HUES6 (cell line): Measurements from ENCODE around the gene MSANTD1.

Experiments
- H3K27ac ChIP-seq: 2 replicates; pipeline ENCODE4 v1.7.0; 2013; ENCODE audit warnings: low read depth, mild to moderate bottlenecking, low read length, inconsistent platforms
- H3K27me3 ChIP-seq: 2 replicates; pipeline ENCODE4 v1.6.1; 2013; ENCODE audit warnings: low read length; ENCODE audit not compliant: control insufficient read depth, insufficient read depth
- H3K36me3 ChIP-seq: 2 replicates; pipeline ENCODE4 v1.6.1; 2013; ENCODE audit warnings: low read length; ENCODE audit not compliant: control insufficient read depth, insufficient read depth
- H3K4me1 ChIP-seq: 2 replicates; pipeline ENCODE4 v1.6.1; 2013; ENCODE audit warnings: low read length; ENCODE audit not compliant: control insufficient read depth, insufficient read depth
- H3K4me3 ChIP-seq: 2 replicates; pipeline ENCODE4 v1.5.1; 2013; ENCODE audit warnings: low read depth, low read length
- H3K9ac ChIP-seq: one replicate; pipeline ENCODE4 v1.6.1; 2013; ENCODE audit warnings: mild to moderate bottlenecking, low read length
- H3K9me3 ChIP-seq: 2 replicates; pipeline ENCODE4 v1.6.1; 2013; ENCODE audit warnings: low read depth, low read length; ENCODE audit not compliant: control insufficient read depth, insufficient read depth

Gene MSANTD1

GRCh38 chr4:3235581-3235980, 13.4 kb upstream of the MSANTD1 start:
- Histone ChIP-seq H3K27me3 (peaks cover 4% of the 10 kb centered on the region; the same call in 1 of the 2 replicates), H3K4me1 (peaks cover 11% of the 10 kb centered on the region), H3K4me3 (no peak overlapping the region), H3K9ac (no peak overlapping the region), H3K9me3 (no peaks in the 10 kb centered on the region), H3K36me3 (peaks cover 87% of the 10 kb centered on the region), H3K27ac (no peak overlapping the region)

GRCh38 chr4:3236326-3236878, 12.6 kb upstream of the MSANTD1 start:
- Histone ChIP-seq H3K27ac (no peak overlapping the region), H3K27me3 (peaks cover 4% of the 10 kb centered on the region; the same call in 1 of the 2 replicates), H3K9ac (no peak overlapping the region), H3K36me3 (peaks cover 87% of the 10 kb centered on the region), H3K9me3 (no peaks in the 10 kb centered on the region), H3K4me1 (peaks cover 13% of the 10 kb centered on the region), H3K4me3 (no peak overlapping the region)

- peaks cover 4% of the 10 kb centered on the region; the same call in 1 of the 2 replicates for H3K27me3 ChIP-seq
- H3K36me3 ChIP-seq = peaks cover 87% of the 10 kb centered on the region
- no peak overlapping the region for H3K4me3 ChIP-seq
- H3K9me3 ChIP-seq = no peaks in the 10 kb centered on the region
- H3K9ac ChIP-seq = no peak overlapping the region
- H3K4me1 ChIP-seq = peaks cover 17% of the 10 kb centered on the region
- H3K27ac ChIP-seq = no peak overlapping the region
These were observed 11.7 kb upstream of the MSANTD1 start for GRCh38 chr4:3237266-3237665.

GRCh38 chr4:3237712-3238560, 11.0 kb upstream of the MSANTD1 start:
- H3K27me3 ChIP-seq = peaks cover 4% of the 10 kb centered on the region; the same call in 1 of the 2 replicates
- H3K27ac ChIP-seq = no peak overlapping the region
- H3K4me3 ChIP-seq = no peak overlapping the region
- H3K9me3 ChIP-seq = no peaks in the 10 kb centered on the region
- H3K9ac ChIP-seq = no peak overlapping the region
- H3K36me3 ChIP-seq = peaks cover 86% of the 10 kb centered on the region
- H3K4me1 ChIP-seq = peaks cover 17% of the 10 kb centered on the region

GRCh38 chr4:3238721-3239120, 10.2 kb upstream of the MSANTD1 start:
- H3K36me3 ChIP-seq = peaks cover 86% of the 10 kb centered on the region
- no peak overlapping the region for H3K4me3 ChIP-seq

GRCh38 chr4:3239303-3239702, 9.7 kb upstream of the MSANTD1 start:
- no peaks in the 10 kb centered on the region for H3K9me3 ChIP-seq

More at GRCh38 chr4:3238721-3239120, 10.2 kb upstream of the MSANTD1 start:
- no peak overlapping the region for H3K27ac ChIP-seq
- H3K9ac ChIP-seq = no peak overlapping the region
- H3K27me3 ChIP-seq = peaks cover 4% of the 10 kb centered on the region; the same call in 1 of the 2 replicates
- H3K9me3 ChIP-seq = no peaks in the 10 kb centered on the region
- H3K4me1 ChIP-seq = peaks cover 17% of the 10 kb centered on the region

GRCh38 chr4:3239998-3240920, 8.7 kb upstream of the MSANTD1 start:
- no peaks in the 10 kb centered on the region for H3K9me3 ChIP-seq
- H3K36me3 ChIP-seq = peaks cover 70% of the 10 kb centered on the region
- H3K27me3 ChIP-seq = peaks cover 4% of the 10 kb centered on the region; the same call in 1 of the 2 replicates
- H3K27ac ChIP-seq = no peak overlapping the region
- peaks cover 17% of the 10 kb centered on the region for H3K4me1 ChIP-seq
- no peak overlapping the region for H3K4me3 ChIP-seq
- H3K9ac ChIP-seq = no peak overlapping the region

More at GRCh38 chr4:3239303-3239702, 9.7 kb upstream of the MSANTD1 start:
- H3K4me1 ChIP-seq = peaks cover 17% of the 10 kb centered on the region
- H3K4me3 ChIP-seq = no peak overlapping the region
- H3K36me3 ChIP-seq = peaks cover 80% of the 10 kb centered on the region
- H3K9ac ChIP-seq = no peak overlapping the region
- H3K27me3 ChIP-seq = peaks cover 4% of the 10 kb centered on the region; the same call in 1 of the 2 replicates
- H3K27ac ChIP-seq = no peak overlapping the region

- Histone ChIP-seq H3K4me3 (no peak overlapping the region), H3K27ac (no peak overlapping the region), H3K4me1 (peaks cover 17% of the 10 kb centered on the region), H3K27me3 (peaks cover 4% of the 10 kb centered on the region; the same call in 1 of the 2 replicates), H3K9ac (no peak overlapping the region), H3K36me3 (peaks cover 63% of the 10 kb centered on the region), H3K9me3 (no peaks in the 10 kb centered on the region)
These were observed 7.9 kb upstream of the MSANTD1 start for GRCh38 chr4:3240936-3241522.

GRCh38 chr4:3241898-3242524, 6.9 kb upstream of the MSANTD1 start:
- Histone ChIP-seq H3K27me3 (peaks cover 4% of the 10 kb centered on the region; the same call in 1 of the 2 replicates), H3K4me3 (no peak overlapping the region), H3K9ac (no peak overlapping the region), H3K4me1 (peaks cover 17% of the 10 kb centered on the region), H3K9me3 (no peaks in the 10 kb centered on the region), H3K27ac (no peak overlapping the region), H3K36me3 (peaks cover 54% of the 10 kb centered on the region)
